SK-N-SH treated with all-trans-retinoic acid at 6 μM for 48 hours (cell line): ENCODE data around the gene TMEM214.

Source experiments
- ATAC-seq: fragments of 200-7000 bp; cut with Tn5 transposase; 3 replicates; pipeline ENCODE4 v1.9.1; 2020; ENCODE audit warnings: mild to moderate bottlenecking, moderate library complexity
- BACH2 ChIP-seq: fragments of 250-450 bp; sonication (Bioruptor Pico); IDR thresholded peaks from 2 replicates; pipeline ENCODE4 v1.9.0; 2021; ENCODE audit warnings: mild to moderate bottlenecking, borderline replicate concordance
- CREB5 ChIP-seq: fragments of 250-450 bp; sonication (Bioruptor Pico); IDR thresholded peaks from 2 replicates; pipeline ENCODE4 v1.5.1; 2020; ENCODE audit warnings: low read depth, mild to moderate bottlenecking, moderate library complexity
- CSDC2 ChIP-seq: fragments of 250-450 bp; sonication (Bioruptor Pico); IDR thresholded peaks from 2 replicates; pipeline ENCODE4 v1.5.0; 2020; ENCODE audit warnings: mild to moderate bottlenecking, moderate library complexity
- CSRNP3 ChIP-seq: fragments of 250-450 bp; sonication (Bioruptor Pico); IDR thresholded peaks from 2 replicates; pipeline ENCODE4 v1.5.1; 2021; ENCODE audit warnings: mild to moderate bottlenecking, moderate library complexity
- ESRRG ChIP-seq: fragments of 250-450 bp; sonication (Bioruptor Pico); IDR thresholded peaks from 2 replicates; pipeline ENCODE4 v1.6.1; 2021; ENCODE audit warnings: mild to moderate bottlenecking
- GLIS3 ChIP-seq: fragments of 250-450 bp; sonication (Bioruptor Pico); IDR thresholded peaks from 2 replicates; pipeline ENCODE4 v1.5.0; 2020; ENCODE audit warnings: mild to moderate bottlenecking, moderate library complexity
- ISL1 ChIP-seq: fragments of 250-450 bp; sonication (Bioruptor Pico); IDR thresholded peaks from 2 replicates; pipeline ENCODE4 v2.1.2; 2022; ENCODE audit warnings: mild to moderate bottlenecking, moderate library complexity
- PPARA ChIP-seq: fragments of 250-450 bp; sonication (Bioruptor Pico); IDR thresholded peaks from 2 replicates; pipeline ENCODE4 v1.5.0; 2020; ENCODE audit warnings: mild to moderate bottlenecking, borderline replicate concordance
- RARB ChIP-seq: fragments of 250-450 bp; sonication (Bioruptor Pico); IDR thresholded peaks from 2 replicates; pipeline ENCODE4 v1.8.0; 2021; ENCODE audit warnings: mild to moderate bottlenecking, moderate library complexity
- SNAI2 ChIP-seq: fragments of 250-450 bp; sonication (Bioruptor Pico); IDR thresholded peaks from 2 replicates; pipeline ENCODE4 v1.5.0; 2020; ENCODE audit warnings: mild to moderate bottlenecking, moderate library complexity
- TCF4 ChIP-seq: fragments of 250-450 bp; sonication (Bioruptor Pico); IDR thresholded peaks from 2 replicates; pipeline ENCODE4 v1.8.0; 2021; ENCODE audit warnings: mild to moderate bottlenecking, moderate library complexity, borderline replicate concordance
- TOX ChIP-seq: fragments of 250-450 bp; sonication (Bioruptor Pico); IDR thresholded peaks from 2 replicates; pipeline ENCODE4 v1.8.0; 2021; ENCODE audit warnings: mild to moderate bottlenecking, moderate library complexity, borderline replicate concordance
- TSHZ2 ChIP-seq: fragments of 250-450 bp; sonication (Bioruptor Pico); IDR thresholded peaks from 2 replicates; pipeline ENCODE4 v1.5.0; 2020; ENCODE audit warnings: mild to moderate bottlenecking, moderate library complexity
- ZC3H10 ChIP-seq: fragments of 250-450 bp; sonication (Bioruptor Pico); IDR thresholded peaks from 2 replicates; pipeline ENCODE4 v1.5.1; 2021; ENCODE audit warnings: mild to moderate bottlenecking, moderate library complexity
- ZFP30 ChIP-seq: fragments of 450-650 bp; formaldehyde crosslinking; IDR thresholded peaks from 2 replicates; pipeline ENCODE4 v1.5.0; 2022; ENCODE audit warnings: mild to moderate bottlenecking, moderate library complexity
- ZNF565 ChIP-seq: fragments of 450-650 bp; formaldehyde crosslinking; conservative IDR thresholded peaks from 2 replicates; pipeline ENCODE4 v1.5.0; 2020; ENCODE audit warnings: low read depth, mild to moderate bottlenecking, moderate library complexity
- ZNF70 ChIP-seq: fragments of 450-650 bp; formaldehyde crosslinking; IDR thresholded peaks from 2 replicates; pipeline ENCODE4 v1.5.0; 2020; ENCODE audit warnings: mild to moderate bottlenecking, moderate library complexity
- TF ChIP-seq, protein P1 (sequence below): fragments of 250-450 bp; sonication (Bioruptor Pico); IDR thresholded peaks from 2 replicates; pipeline ENCODE4 v1.8.0; 2020; ENCODE audit warnings: mild to moderate bottlenecking, moderate library complexity, borderline replicate concordance

The TMEM214 gene

GRCh38 chr2:27083410-27084296, 50.9 kb downstream of the TMEM214 start (continued):
- TF ChIP-seq TCF4 (no peak), RARB (CRISPR knock-in tag) (no peak), CSDC2 (CRISPR knock-in tag) (no peak)

DNA sequence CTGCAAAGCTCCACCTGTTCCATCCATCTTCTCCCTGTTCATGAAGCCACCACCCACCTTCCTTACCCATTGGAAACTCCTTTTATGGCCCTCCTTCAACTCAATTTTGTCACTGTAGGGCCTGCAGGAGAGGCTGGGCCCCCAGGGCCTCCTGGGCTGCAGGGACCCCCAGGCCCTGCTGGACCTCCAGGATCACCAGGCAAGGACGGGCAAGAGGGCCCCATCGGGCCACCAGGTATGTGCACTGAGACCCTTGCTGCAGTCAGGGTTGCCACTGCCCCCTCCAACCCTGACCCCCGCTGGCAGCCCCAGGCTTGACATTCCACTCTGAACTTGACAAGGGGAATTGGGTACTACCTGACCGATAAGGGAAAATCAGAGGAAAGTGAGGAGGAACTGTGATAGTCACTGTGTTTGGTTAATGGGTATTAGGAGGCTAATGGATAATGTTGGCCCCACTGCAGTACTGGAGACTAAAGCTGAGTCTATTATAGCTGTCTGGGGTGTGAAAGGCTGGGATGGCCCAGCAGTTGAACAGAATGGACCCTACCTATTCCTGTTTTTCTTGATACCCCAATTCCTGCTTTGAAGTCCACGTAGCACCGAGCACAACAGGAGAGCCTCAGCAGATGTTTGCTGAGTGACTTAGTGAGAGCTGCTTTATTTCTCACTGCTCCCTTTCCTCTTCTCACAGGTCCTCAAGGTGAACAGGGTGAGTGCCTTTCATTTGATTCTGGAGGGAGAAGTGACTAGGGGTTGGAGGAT, 51.7 kb downstream of the TMEM214 start:
- TF ChIP-seq, protein P1, sequence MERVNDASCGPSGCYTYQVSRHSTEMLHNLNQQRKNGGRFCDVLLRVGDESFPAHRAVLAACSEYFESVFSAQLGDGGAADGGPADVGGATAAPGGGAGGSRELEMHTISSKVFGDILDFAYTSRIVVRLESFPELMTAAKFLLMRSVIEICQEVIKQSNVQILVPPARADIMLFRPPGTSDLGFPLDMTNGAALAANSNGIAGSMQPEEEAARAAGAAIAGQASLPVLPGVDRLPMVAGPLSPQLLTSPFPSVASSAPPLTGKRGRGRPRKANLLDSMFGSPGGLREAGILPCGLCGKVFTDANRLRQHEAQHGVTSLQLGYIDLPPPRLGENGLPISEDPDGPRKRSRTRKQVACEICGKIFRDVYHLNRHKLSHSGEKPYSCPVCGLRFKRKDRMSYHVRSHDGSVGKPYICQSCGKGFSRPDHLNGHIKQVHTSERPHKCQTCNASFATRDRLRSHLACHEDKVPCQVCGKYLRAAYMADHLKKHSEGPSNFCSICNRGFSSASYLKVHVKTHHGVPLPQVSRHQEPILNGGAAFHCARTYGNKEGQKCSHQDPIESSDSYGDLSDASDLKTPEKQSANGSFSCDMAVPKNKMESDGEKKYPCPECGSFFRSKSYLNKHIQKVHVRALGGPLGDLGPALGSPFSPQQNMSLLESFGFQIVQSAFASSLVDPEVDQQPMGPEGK: no peak
- no peak for TF ChIP-seq RARB (CRISPR knock-in tag)
- no peak for TF ChIP-seq ISL1 (CRISPR knock-in tag)
- no peak for ATAC-seq

GRCh38 chr2:27085062-27085672, 52.4 kb downstream of the TMEM214 start:
- no peak for ATAC-seq
- TF ChIP-seq ZNF565 (CRISPR knock-in tag): no peak
- no peak for TF ChIP-seq PPARA (CRISPR knock-in tag)
- no peak for TF ChIP-seq ISL1 (CRISPR knock-in tag)
- no peak for TF ChIP-seq ZNF70 (CRISPR knock-in tag)
- no peak for TF ChIP-seq TOX (CRISPR knock-in tag)
- no peak for TF ChIP-seq GLIS3 (CRISPR knock-in tag)
- TF ChIP-seq BACH2 (CRISPR knock-in tag): no peak
- TF ChIP-seq, protein P1: no peak
- TF ChIP-seq ZC3H10 (CRISPR knock-in tag): no peak
- no peak for TF ChIP-seq TCF4
- TF ChIP-seq ESRRG (CRISPR knock-in tag): no peak
- no peak for TF ChIP-seq CSRNP3 (CRISPR knock-in tag)
- no peak for TF ChIP-seq ZFP30 (CRISPR knock-in tag)
- no peak for TF ChIP-seq SNAI2 (CRISPR knock-in tag)
- TF ChIP-seq CREB5 (CRISPR knock-in tag): no peak

GRCh38 chr2:27085673-27086089, 52.9 kb downstream of the TMEM214 start:
- peak; percentile 54 for ATAC-seq
- peak; percentile 30; the same call in 1 of the 2 replicates for TF ChIP-seq TSHZ2 (CRISPR knock-in tag)
- no peak for TF ChIP-seq RARB (CRISPR knock-in tag)
- TF ChIP-seq CSRNP3 (CRISPR knock-in tag): no peak
- TF ChIP-seq, protein P1: no peak
- peak; percentile 57; the same call in 1 of the 2 replicates for TF ChIP-seq GLIS3 (CRISPR knock-in tag)
- TF ChIP-seq ZNF70 (CRISPR knock-in tag): no peak
- TF ChIP-seq ZC3H10 (CRISPR knock-in tag): no peak
- TF ChIP-seq BACH2 (CRISPR knock-in tag): no peak
